ENCODE measurements around the gene NMD3.

GRCh38 chr3:161244538-161244937, 23.4 kb downstream of the NMD3 start:
- no peak for TF ChIP-seq CTCF (IDR thresholded peaks at IDR 0.05; ENCODE audit: insufficient read depth, low read depth, low read length)
- no peak for TF ChIP-seq EZH2 (IDR thresholded peaks at IDR 0.05; ENCODE audit: insufficient read depth, low read length)
